RWPE1 (cell line): ENCODE measurements around the gene HOXB3.

ENCODE experiments used
- CTCF ChIA-PET: fragments of 350-600 bp; sonication (Branson Sonifier 250); formaldehyde crosslinking; extraction: SDS; loops from one replicate; lab custom pipeline; 2021; lab: Yijun Ruan, JAX
- POLR2A ChIA-PET: fragments of 400-600 bp; formaldehyde crosslinking; extraction: SDS; loops from one replicate; lab custom pipeline; 2020; ENCODE audit warnings: antibody characterized with exemption; ENCODE audit not compliant: low non-redundant PET; lab: Yijun Ruan, JAX
- DNase-seq: peaks from one replicate; pipeline ENCODE4 v3.0.0; 2012; ENCODE audit warnings: low spot score
- H3K27ac ChIP-seq: fragments of 450-650 bp; 2 replicates; pipeline ENCODE4 v1.5.1; 2017
- CTCF ChIP-seq: fragments of 450-650 bp; conservative IDR thresholded peaks from 2 replicates; pipeline ENCODE4 v1.5.1; 2017; ENCODE audit warnings: low read depth, mild to moderate bottlenecking

The HOXB3 gene

GRCh38 chr17:48589831-48590606, at the start of gene HOXB3:
TSS of gene HOXB3 (minus strand) at chr17:48590241. CDS start at chr17:48552474, 37,767 bp downstream.
- no peak for TF ChIP-seq CTCF
- CTCF ChIA-PET, result interaction anchor here (0.6 kb wide), 1 partner anchor 162 kb away, joined by 3 read pairs; no protein-coding TSS in a partner anchor
- no peak within 1 kb of the TSS for H3K27ac ChIP-seq
- DNase-seq, result no peak
- POLR2A ChIA-PET, result no interaction called here

GRCh38 chr17:48639136-48639535, 49.1 kb upstream of the HOXB3 start:
- TF ChIP-seq CTCF, result no peak
- no peak for DNase-seq
- ChIA-PET POLR2A (no interaction called here), CTCF (no interaction called here)
- H3K27ac ChIP-seq, result no peak overlapping the region

- no peak overlapping the region for H3K27ac ChIP-seq
- TF ChIP-seq CTCF, result no peak
- DNase-seq, result peak; percentile 68
- ChIA-PET CTCF (interaction anchor here (1.2 to 1.6 kb wide), 4 partner anchors 10 to 36 kb away, joined by 3 to 7 read pairs (median 6); partner anchors contain the start of gene HOXB9), POLR2A (no interaction called here)
These were observed 47.6 kb upstream of the HOXB3 start for GRCh38 chr17:48637323-48638260.

- no peak overlapping the region for H3K27ac ChIP-seq
- TF ChIP-seq CTCF, result peak; percentile 78
- no peak for DNase-seq
- ChIA-PET POLR2A (no interaction called here), CTCF (interaction anchor here (0.6 to 1.6 kb wide), 13 partner anchors 11 to 503 kb away, joined by 3 to 9 read pairs (median 4); partner anchors contain the start of gene HOXB9)
These were observed 46.4 kb upstream of the HOXB3 start for GRCh38 chr17:48636177-48637018.

GRCh38 chr17:48634493-48635208, 44.6 kb upstream of the HOXB3 start:
- no peak overlapping the region for H3K27ac ChIP-seq
- TF ChIP-seq CTCF, result no peak
- no peak for DNase-seq
- POLR2A ChIA-PET, result no interaction called here
- CTCF ChIA-PET, result interaction anchor here (0.6 to 1.6 kb wide), 2 partner anchors 16 to 32 kb away, joined by 3 to 5 read pairs; no protein-coding TSS in a partner anchor
